PFSK-1 (cell line): ENCODE measurements around the gene LYPD6.

Experiments used
- SIN3A ChIP-seq: IDR thresholded peaks from 2 replicates; pipeline ENCODE4 v1.6.1; 2012; ENCODE audit warnings: mild to moderate bottlenecking, low read length, moderate library complexity, borderline replicate concordance; ENCODE audit not compliant: insufficient read depth
- TAF1 ChIP-seq: IDR thresholded peaks from 2 replicates; pipeline ENCODE4 v1.6.1; 2012; ENCODE audit warnings: low read length, control low read depth, borderline replicate concordance; ENCODE audit not compliant: insufficient read depth

GRCh38 chr2:149400997-149401396, 70.6 kb downstream of the LYPD6 start:
- no peak for TF ChIP-seq TAF1
- TF ChIP-seq SIN3A = no peak
